ENCODE data around the gene COL4A2. TPM values are rescaled to one million over a fixed set of nuclear protein-coding genes. Genes with fewer than 3 reads are reported as not detected.

COL4A2 gene
- polyA plus RNA-seq, 1 experiment = 208 TPM

GRCh38 chr13:110307767-110308655 is 927 bp downstream of the COL4A2 start:
- ChIA-PET POLR2A (interaction anchor here (1.0 to 2.0 kb wide), 9 partner anchors 8 to 407 kb away, joined by 3 to 18 read pairs (median 5); no protein-coding TSS in a partner anchor), CTCF (interaction anchor here (0.8 to 3.1 kb wide), 4 partner anchors 31 to 87 kb away, joined by 3 to 12 read pairs (median 4); no protein-coding TSS in a partner anchor)
- DNase-seq (ENCODE audit: low read depth, low spot score) = no peak
- Histone ChIP-seq H3K27ac (ENCODE audit: low read depth, low read length) (peak overlapping the region; percentile 77), H3K27me3 (ENCODE audit: control insufficient read depth, insufficient read depth, low read length) (no peaks in the 10 kb centered on the region), H3K4me3 (ENCODE audit: low read depth, low read length) (peak overlapping the region; percentile 87), H3K9me3 (ENCODE audit: control insufficient read depth, insufficient read depth, low read length) (no peaks in the 10 kb centered on the region; the same call in 1 of the 2 replicates)
- no peak for TF ChIP-seq CTCF (IDR thresholded peaks at IDR 0.05; ENCODE audit: low read depth, low read length)

GRCh38 chr13:110308656-110309359 is 1.7 kb downstream of the COL4A2 start:
- H3K9me3 ChIP-seq (ENCODE audit: control insufficient read depth, insufficient read depth, low read length) = no peaks in the 10 kb centered on the region; the same call in 1 of the 2 replicates
- CTCF ChIA-PET = interaction anchor here (0.8 to 3.1 kb wide), 3 partner anchors 30 to 88 kb away, joined by 3 to 12 read pairs (median 4); no protein-coding TSS in a partner anchor
- H3K27me3 ChIP-seq (ENCODE audit: control insufficient read depth, insufficient read depth, low read length) = no peaks in the 10 kb centered on the region
- peak overlapping the region; percentile 77 for H3K27ac ChIP-seq (ENCODE audit: low read depth, low read length)
- POLR2A ChIA-PET = interaction anchor here (0.6 to 2.0 kb wide), 8 partner anchors 9 to 406 kb away, joined by 3 to 11 read pairs (median 5); no protein-coding TSS in a partner anchor
- TF ChIP-seq CTCF (IDR thresholded peaks at IDR 0.05; ENCODE audit: low read depth, low read length) = no peak
- no peak for DNase-seq (ENCODE audit: low read depth, low spot score)
- peak overlapping the region; percentile 87 for H3K4me3 ChIP-seq (ENCODE audit: low read depth, low read length)

- Histone ChIP-seq H3K27me3 (ENCODE audit: control insufficient read depth, insufficient read depth, low read length) (no peaks in the 10 kb centered on the region), H3K9me3 (ENCODE audit: control insufficient read depth, insufficient read depth, low read length) (no peaks in the 10 kb centered on the region; the same call in 1 of the 2 replicates), H3K4me3 (ENCODE audit: low read depth, low read length) (peak overlapping the region; percentile 87), H3K27ac (ENCODE audit: low read depth, low read length) (peak overlapping the region; percentile 11)
- POLR2A ChIA-PET = interaction anchor here (0.6 to 2.0 kb wide), 5 partner anchors 10 to 88 kb away, joined by 3 to 11 read pairs (median 5); no protein-coding TSS in a partner anchor
- TF ChIP-seq CTCF (IDR thresholded peaks at IDR 0.05; ENCODE audit: low read depth, low read length) = no peak
- DNase-seq (ENCODE audit: low read depth, low spot score) = no peak
- CTCF ChIA-PET = interaction anchor here (1.2 to 3.1 kb wide), 3 partner anchors 63 to 89 kb away, joined by 3 to 12 read pairs (median 4); no protein-coding TSS in a partner anchor
Measured at GRCh38 chr13:110309661-110310524, 2.8 kb downstream of the COL4A2 start.

- H3K4me3 ChIP-seq (ENCODE audit: low read depth, low read length) = no peak overlapping the region
- peak overlapping the region; percentile 11 for H3K27ac ChIP-seq (ENCODE audit: low read depth, low read length)
- ChIA-PET CTCF (interaction anchor here (1.2 to 3.1 kb wide), 2 partner anchors 64 to 89 kb away, joined by 3 to 12 read pairs; no protein-coding TSS in a partner anchor), POLR2A (no interaction called here)
- no peak for DNase-seq (ENCODE audit: low read depth, low spot score)
- no peaks in the 10 kb centered on the region; the same call in 1 of the 2 replicates for H3K9me3 ChIP-seq (ENCODE audit: control insufficient read depth, insufficient read depth, low read length)
- H3K27me3 ChIP-seq (ENCODE audit: control insufficient read depth, insufficient read depth, low read length) = no peaks in the 10 kb centered on the region
- TF ChIP-seq CTCF (IDR thresholded peaks at IDR 0.05; ENCODE audit: low read depth, low read length) = no peak
Measured at GRCh38 chr13:110310541-110311442, 3.7 kb downstream of the COL4A2 start.
